ENCODE results near the gene THAP8.

THAP8 gene

GRCh38 chr19:36054119-36054732 is at the start of gene THAP8:
THAP8 (minus strand) TSS chr19:36054285; CDS start chr19:36054217, 68 bp downstream.
- H3K36me3 Mint-ChIP-seq = peaks cover 4% of the 10 kb centered on the region

GRCh38 chr19:36103040-36103626 is 49.0 kb upstream of the THAP8 start:
- H3K27me3 Mint-ChIP-seq = no peaks in the 10 kb centered on the region
- peaks cover 4% of the 10 kb centered on the region for H3K4me1 Mint-ChIP-seq
- H3K27ac Mint-ChIP-seq = no peak overlapping the region
- H3K9me3 Mint-ChIP-seq = no peaks in the 10 kb centered on the region
- ATAC-seq (ENCODE audit: low read depth) (no peak), DNase-seq (ENCODE audit: low spot score in 2 of 2) (no peak)
- H3K4me3 Mint-ChIP-seq = no peak overlapping the region
- H3K36me3 Mint-ChIP-seq = peaks cover 4% of the 10 kb centered on the region

More at GRCh38 chr19:36054119-36054732, at the start of gene THAP8:
- no peaks in the 10 kb centered on the region for H3K27me3 Mint-ChIP-seq
- H3K4me3 Mint-ChIP-seq = peak within 1 kb of the TSS; percentile 95
- peaks cover 14% of the 10 kb centered on the region for H3K4me1 Mint-ChIP-seq
- H3K27ac Mint-ChIP-seq = peak within 1 kb of the TSS; percentile 97
- H3K9me3 Mint-ChIP-seq = no peaks in the 10 kb centered on the region
- DNase-seq (ENCODE audit: low spot score in 2 of 2) = peak; percentile 95 to 99
- peak; percentile 81 for ATAC-seq (ENCODE audit: low read depth)

- Mint-ChIP-seq H3K27me3 (no peaks in the 10 kb centered on the region), H3K36me3 (peaks cover 2% of the 10 kb centered on the region), H3K9me3 (no peaks in the 10 kb centered on the region), H3K4me3 (no peak overlapping the region), H3K27ac (no peak overlapping the region), H3K4me1 (peaks cover 4% of the 10 kb centered on the region)
- ATAC-seq (ENCODE audit: low read depth) (no peak), DNase-seq (ENCODE audit: low spot score in 2 of 2) (no peak)
Measured at GRCh38 chr19:36101550-36102327, 47.7 kb upstream of the THAP8 start.

- H3K9me3 Mint-ChIP-seq = no peaks in the 10 kb centered on the region
- H3K27me3 Mint-ChIP-seq = no peaks in the 10 kb centered on the region
- no peak for DNase-seq (ENCODE audit: low spot score in 2 of 2)
- peaks cover 4% of the 10 kb centered on the region for H3K4me1 Mint-ChIP-seq
- H3K36me3 Mint-ChIP-seq = no peaks in the 10 kb centered on the region
- H3K27ac Mint-ChIP-seq = no peak overlapping the region
- H3K4me3 Mint-ChIP-seq = no peak overlapping the region
- ATAC-seq (ENCODE audit: low read depth) = no peak
Measured at GRCh38 chr19:36100476-36100875, 46.4 kb upstream of the THAP8 start.

GRCh38 chr19:36099166-36099785 is 45.2 kb upstream of the THAP8 start:
- H3K9me3 Mint-ChIP-seq = no peaks in the 10 kb centered on the region

GRCh38 chr19:36097036-36097435 is 43.0 kb upstream of the THAP8 start:
- no peaks in the 10 kb centered on the region for H3K9me3 Mint-ChIP-seq
- H3K4me3 Mint-ChIP-seq = no peak overlapping the region
- DNase-seq (ENCODE audit: low spot score in 2 of 2) (no peak), ATAC-seq (ENCODE audit: low read depth) (no peak)
- no peaks in the 10 kb centered on the region for H3K27me3 Mint-ChIP-seq
- no peak overlapping the region for H3K27ac Mint-ChIP-seq
- peaks cover 4% of the 10 kb centered on the region for H3K4me1 Mint-ChIP-seq
- H3K36me3 Mint-ChIP-seq = no peaks in the 10 kb centered on the region

More at GRCh38 chr19:36099166-36099785, 45.2 kb upstream of the THAP8 start:
- no peak for DNase-seq (ENCODE audit: low spot score in 2 of 2)
- Mint-ChIP-seq H3K27ac (no peak overlapping the region), H3K4me1 (peaks cover 4% of the 10 kb centered on the region), H3K27me3 (no peaks in the 10 kb centered on the region), H3K4me3 (no peak overlapping the region), H3K36me3 (no peaks in the 10 kb centered on the region)
- no peak for ATAC-seq (ENCODE audit: low read depth)

GRCh38 chr19:36093687-36094086 is 39.6 kb upstream of the THAP8 start:
- Mint-ChIP-seq H3K36me3 (no peaks in the 10 kb centered on the region), H3K27ac (no peak overlapping the region), H3K9me3 (no peaks in the 10 kb centered on the region), H3K4me1 (no peaks in the 10 kb centered on the region), H3K4me3 (no peak overlapping the region), H3K27me3 (no peaks in the 10 kb centered on the region)
- ATAC-seq (ENCODE audit: low read depth) (no peak), DNase-seq (ENCODE audit: low spot score in 2 of 2) (no peak)

- Mint-ChIP-seq H3K4me1 (no peaks in the 10 kb centered on the region), H3K4me3 (no peak overlapping the region), H3K27ac (no peak overlapping the region), H3K9me3 (no peaks in the 10 kb centered on the region), H3K27me3 (no peaks in the 10 kb centered on the region), H3K36me3 (no peaks in the 10 kb centered on the region)
- no peak for ATAC-seq (ENCODE audit: low read depth)
- no peak for DNase-seq (ENCODE audit: low spot score in 2 of 2)
Measured at GRCh38 chr19:36093146-36093662, 39.1 kb upstream of the THAP8 start.

GRCh38 chr19:36092566-36092965 is 38.5 kb upstream of the THAP8 start:
- no peaks in the 10 kb centered on the region for H3K4me1 Mint-ChIP-seq
- no peak overlapping the region for H3K27ac Mint-ChIP-seq
- H3K36me3 Mint-ChIP-seq = no peaks in the 10 kb centered on the region
- no peak overlapping the region for H3K4me3 Mint-ChIP-seq
- no peak for ATAC-seq (ENCODE audit: low read depth)
- DNase-seq (ENCODE audit: low spot score in 2 of 2) = no peak
- no peaks in the 10 kb centered on the region for H3K27me3 Mint-ChIP-seq
- H3K9me3 Mint-ChIP-seq = no peaks in the 10 kb centered on the region

GRCh38 chr19:36090910-36091695 is 37.0 kb upstream of the THAP8 start:
- Mint-ChIP-seq H3K27me3 (no peaks in the 10 kb centered on the region), H3K4me1 (no peaks in the 10 kb centered on the region), H3K9me3 (no peaks in the 10 kb centered on the region), H3K36me3 (no peaks in the 10 kb centered on the region), H3K27ac (no peak overlapping the region), H3K4me3 (no peak overlapping the region)
- DNase-seq (ENCODE audit: low spot score in 2 of 2) = no peak
- ATAC-seq (ENCODE audit: low read depth) = no peak

- Mint-ChIP-seq H3K4me3 (no peak overlapping the region), H3K9me3 (no peaks in the 10 kb centered on the region), H3K27me3 (no peaks in the 10 kb centered on the region), H3K4me1 (no peaks in the 10 kb centered on the region), H3K27ac (no peak overlapping the region), H3K36me3 (no peaks in the 10 kb centered on the region)
- no peak for ATAC-seq (ENCODE audit: low read depth)
- DNase-seq (ENCODE audit: low spot score in 2 of 2) = no peak
Measured at GRCh38 chr19:36089847-36090246, 35.8 kb upstream of the THAP8 start.

GRCh38 chr19:36086326-36086725 is 32.2 kb upstream of the THAP8 start:
- Mint-ChIP-seq H3K27me3 (no peaks in the 10 kb centered on the region), H3K27ac (no peak overlapping the region), H3K9me3 (no peaks in the 10 kb centered on the region), H3K36me3 (no peaks in the 10 kb centered on the region), H3K4me3 (no peak overlapping the region), H3K4me1 (no peaks in the 10 kb centered on the region)
- ATAC-seq (ENCODE audit: low read depth) (no peak), DNase-seq (ENCODE audit: low spot score in 2 of 2) (no peak)

- no peaks in the 10 kb centered on the region for H3K36me3 Mint-ChIP-seq
- H3K4me3 Mint-ChIP-seq = no peak overlapping the region
- DNase-seq (ENCODE audit: low spot score in 2 of 2) (no peak), ATAC-seq (ENCODE audit: low read depth) (no peak)
- H3K4me1 Mint-ChIP-seq = no peaks in the 10 kb centered on the region
- H3K27ac Mint-ChIP-seq = no peak overlapping the region
- H3K9me3 Mint-ChIP-seq = no peaks in the 10 kb centered on the region
- H3K27me3 Mint-ChIP-seq = no peaks in the 10 kb centered on the region
Measured at GRCh38 chr19:36084231-36085009, 30.3 kb upstream of the THAP8 start.

All from memory B cell (primary cell).